Measurements from ENCODE around the gene C2orf42. TPM values are rescaled to one million over a fixed set of nuclear protein-coding genes. Genes with fewer than 3 reads are reported as not detected.
"Not testable (repeated sequence)": the region's sequence is repeated elsewhere in the genome, so short reads cannot be mapped to it uniquely, and the experiment has no call there.

C2orf42 gene
- total and polyA plus RNA-seq, 9 donors: 8.3 to 26.1 (median 21.4) TPM

DNA sequence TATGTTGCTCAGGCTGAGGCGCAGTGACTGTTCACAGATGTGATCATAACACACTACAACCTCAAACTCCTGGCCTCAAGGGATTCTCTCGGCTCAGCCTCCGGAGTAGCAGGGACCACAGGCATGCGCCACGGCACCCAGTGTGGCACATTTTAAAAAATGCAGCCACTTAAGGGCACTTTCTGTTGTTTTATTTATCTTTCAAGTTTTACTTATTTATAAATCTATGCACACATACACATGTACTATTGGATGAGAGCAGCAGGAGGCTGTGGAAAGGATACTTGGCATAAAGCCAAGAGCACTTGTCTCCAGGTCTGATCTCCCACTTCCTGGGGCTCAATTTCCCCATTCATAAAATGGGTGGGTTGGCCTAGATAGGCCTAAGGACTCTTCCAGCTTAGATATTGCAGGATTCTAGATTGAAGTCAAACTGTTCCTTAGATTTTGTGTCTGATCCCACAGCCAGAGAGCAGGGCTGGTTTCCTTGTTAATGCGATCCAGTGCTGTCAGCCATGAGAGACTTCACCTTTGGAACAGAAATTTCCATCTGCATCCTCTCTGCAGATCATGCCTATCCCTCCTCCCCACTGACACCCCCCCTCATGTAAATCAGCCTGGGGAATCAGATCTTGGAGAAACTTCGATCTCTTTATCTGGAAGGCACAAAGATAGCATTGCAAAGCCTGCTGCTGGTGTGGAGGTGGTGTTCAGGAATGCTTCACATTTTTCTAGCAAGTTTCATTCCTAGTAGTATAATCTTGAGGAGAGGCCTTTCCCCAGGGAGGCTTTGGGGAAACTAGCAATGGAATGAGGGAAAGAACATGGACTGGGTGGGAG, 78.8 kb downstream of the C2orf42 start:
- Histone ChIP-seq H3K9me3 (no peaks in the 10 kb centered on the region), H3K4me1 (ENCODE audit: insufficient read depth) (no peaks in the 10 kb centered on the region), H3K27me3 (no peaks in the 10 kb centered on the region), H3K36me3 (no peaks in the 10 kb centered on the region), H3K27ac (no peak overlapping the region), H3K4me3 (no peak overlapping the region)
- 78 to 82% (median 79%) methylated on average over 7 of the region's 7 CpGs for WGBS, 3 donors
- intact Hi-C loops (cut with DNase I): no loop called here
- TF ChIP-seq EP300 (IDR thresholded peaks at IDR 0.05): no peak
- TF ChIP-seq CTCF (IDR thresholded peaks at IDR 0.05): no peak
- TF ChIP-seq POLR2A (IDR thresholded peaks at IDR 0.05): no peak
- DNase-seq: peak in 1 of 5 donors; percentile 14

GRCh38 chr2:70110397-70110796, 80.4 kb downstream of the C2orf42 start:
- 89 to 99% (median 90%) methylated on average over 5 of the region's 5 CpGs for WGBS, 3 donors
- peak in 1 of 5 donors; percentile 7 for DNase-seq
- intact Hi-C loops (cut with DNase I): not testable (repeated sequence)

DNA sequence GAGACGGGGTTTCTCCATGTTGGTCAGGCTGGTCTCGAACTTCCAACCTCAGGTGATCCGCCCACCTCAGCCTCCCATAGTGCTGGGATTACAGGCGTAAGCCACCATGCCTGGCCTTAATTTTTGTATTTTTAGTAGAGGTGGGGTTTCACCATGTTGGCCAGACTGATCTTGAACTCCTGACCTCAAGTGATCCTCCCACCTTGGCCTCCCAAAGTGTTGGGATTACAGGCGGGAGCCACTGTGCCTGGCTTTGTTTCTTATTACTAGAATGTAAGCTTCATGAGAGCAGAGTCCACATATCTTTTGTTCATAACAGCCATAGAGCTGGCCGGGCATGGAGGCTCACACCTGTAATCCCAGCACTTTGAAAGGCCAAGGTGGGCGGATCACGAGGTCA, 84.7 kb downstream of the C2orf42 start:
- H3K36me3 ChIP-seq; H3K27ac ChIP-seq; H3K4me3 ChIP-seq; intact Hi-C loops (cut with DNase I); H3K4me1 ChIP-seq (ENCODE audit: insufficient read depth); DNase-seq; H3K27me3 ChIP-seq; H3K9me3 ChIP-seq: not testable (repeated sequence)
- 91 to 93% (median 92%) methylated on average over 8 of the region's 8 CpGs for WGBS, 3 donors

More at GRCh38 chr2:70110397-70110796, 80.4 kb downstream of the C2orf42 start:
- not testable (repeated sequence) for H3K4me3 ChIP-seq; H3K27ac ChIP-seq; H3K36me3 ChIP-seq; H3K4me1 ChIP-seq (ENCODE audit: insufficient read depth); H3K27me3 ChIP-seq; H3K9me3 ChIP-seq

DNA sequence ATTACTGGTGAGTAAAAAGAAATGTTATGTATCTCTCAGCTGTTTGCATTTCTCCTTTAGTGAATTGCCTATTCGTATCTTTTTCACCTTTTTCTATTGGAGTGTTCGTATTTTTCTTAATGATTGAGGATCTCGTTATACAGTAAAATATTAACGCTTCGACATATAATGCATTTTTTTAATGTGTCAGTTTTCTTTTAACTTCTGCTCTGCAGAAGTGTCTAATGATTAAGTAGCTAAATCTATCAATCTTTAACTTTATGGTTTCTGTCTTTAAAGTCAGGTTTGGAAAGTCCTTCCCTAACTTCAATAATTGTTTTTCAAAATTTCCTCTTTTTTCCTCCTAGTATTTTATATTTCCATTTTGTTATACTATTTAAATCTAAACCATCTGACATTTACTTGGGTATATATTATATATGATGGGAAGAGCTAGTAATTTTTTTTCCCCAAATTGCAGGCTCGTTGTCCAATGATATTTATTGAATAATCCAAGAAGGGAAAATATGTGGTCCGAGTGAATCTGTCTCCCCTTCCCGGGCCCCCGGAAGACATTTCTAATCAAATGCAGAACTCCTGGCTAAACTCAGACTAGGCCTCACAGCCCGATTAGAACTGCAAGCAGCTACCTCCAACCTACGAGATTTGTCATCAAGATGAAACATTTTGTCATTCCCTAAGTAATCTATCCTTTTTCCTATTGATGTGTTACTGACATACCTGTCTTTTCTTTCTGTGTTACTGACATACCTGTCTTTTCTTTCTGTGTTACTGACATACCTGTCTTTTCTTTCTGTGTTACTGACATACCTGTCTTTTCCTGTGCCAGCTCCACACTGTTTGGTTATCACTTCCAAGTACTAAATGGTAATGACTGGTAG, 86.3 kb downstream of the C2orf42 start:
- Histone ChIP-seq H3K9me3 (no peaks in the 10 kb centered on the region), H3K27ac (no peak overlapping the region), H3K36me3 (no peaks in the 10 kb centered on the region), H3K4me3 (no peak overlapping the region), H3K4me1 (ENCODE audit: insufficient read depth) (peaks cover 2% of the 10 kb centered on the region), H3K27me3 (no peaks in the 10 kb centered on the region)
- no peak for TF ChIP-seq EP300 (IDR thresholded peaks at IDR 0.05)
- TF ChIP-seq POLR2A (IDR thresholded peaks at IDR 0.05): no peak
- TF ChIP-seq CTCF (IDR thresholded peaks at IDR 0.05): no peak
- DNase-seq: peak; percentile 47 to 78 (median 69)
- 44 to 49% (median 49%) methylated on average over 11 of the region's 11 CpGs for WGBS, 3 donors
- intact Hi-C loops (cut with DNase I): no loop called here

GRCh38 chr2:70103531-70104061, 87.2 kb downstream of the C2orf42 start:
- Histone ChIP-seq H3K27ac (no peak overlapping the region), H3K9me3 (no peaks in the 10 kb centered on the region), H3K4me3 (no peak overlapping the region), H3K36me3 (no peaks in the 10 kb centered on the region), H3K4me1 (ENCODE audit: insufficient read depth) (peaks cover 2% of the 10 kb centered on the region), H3K27me3 (no peaks in the 10 kb centered on the region)
- intact Hi-C loops (cut with DNase I): no loop called here
- no peak for DNase-seq
- TF ChIP-seq EP300 (IDR thresholded peaks at IDR 0.05) (no peak), CTCF (IDR thresholded peaks at IDR 0.05) (no peak), POLR2A (IDR thresholded peaks at IDR 0.05) (no peak)
- 86 to 94% (median 93%) methylated on average over 5 of the region's 5 CpGs for WGBS, 3 donors

DNA sequence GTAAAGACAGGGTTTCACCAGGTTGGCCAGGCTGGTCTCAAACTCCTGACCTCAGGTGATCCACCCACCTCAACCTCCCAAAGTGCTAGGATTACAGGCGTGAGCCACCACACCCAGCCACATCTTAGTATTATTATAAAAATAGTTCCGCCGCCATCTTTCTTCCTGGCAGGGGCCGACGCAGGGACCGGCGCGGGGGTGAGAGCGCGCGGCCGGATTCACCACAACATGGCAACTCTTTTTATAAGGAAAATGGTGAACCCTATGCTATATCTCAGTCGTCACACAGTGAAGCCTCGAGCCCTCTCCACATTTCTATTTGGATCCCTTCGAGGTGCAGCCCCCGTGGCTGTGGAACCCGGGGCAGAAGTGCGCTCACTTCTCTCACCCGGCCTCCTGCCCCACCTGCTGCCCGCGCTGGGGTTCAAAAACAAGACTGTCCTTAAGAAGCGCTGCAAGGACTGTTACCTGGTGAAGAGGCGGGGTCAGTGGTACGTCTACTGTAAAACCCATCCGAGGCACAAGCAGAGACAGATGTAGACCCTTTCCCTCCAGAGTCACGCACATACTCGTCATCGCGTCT, 88.4 kb downstream of the C2orf42 start:
- H3K36me3 ChIP-seq; H3K4me1 ChIP-seq (ENCODE audit: insufficient read depth); H3K27me3 ChIP-seq; H3K9me3 ChIP-seq; H3K4me3 ChIP-seq; intact Hi-C loops (cut with DNase I); H3K27ac ChIP-seq; DNase-seq: not testable (repeated sequence)
- 94% methylated on average over 29 of the region's 29 CpGs for WGBS, 3 donors

GRCh38 chr2:70101686-70102085, 89.1 kb downstream of the C2orf42 start:
- H3K4me3 ChIP-seq; intact Hi-C loops (cut with DNase I); H3K9me3 ChIP-seq; H3K4me1 ChIP-seq (ENCODE audit: insufficient read depth); H3K27me3 ChIP-seq; H3K27ac ChIP-seq; H3K36me3 ChIP-seq: not testable (repeated sequence)
- peak in 1 of 5 donors; percentile 7 for DNase-seq
- WGBS, 3 donors: 83 to 93% (median 84%) methylated on average over 11 of the region's 11 CpGs
